ENCODE results near the gene KIAA1549.

- no peak for TF ChIP-seq CTCF (conservative IDR thresholded peaks at IDR 0.05)
- TF ChIP-seq EZH2 (IDR thresholded peaks at IDR 0.05; ENCODE audit: low read depth) = no peak
Observed at GRCh38 chr7:138903859-138904435, 77.2 kb downstream of the KIAA1549 start.
